Activated CD4-positive, alpha-beta T cell treated with anti-CD3 and anti-CD28 coated beads for 48 hours (primary cell): ENCODE data around the gene FUOM.
A peak's percentile ranks its signal among the peaks of the same experiment; 100 is the strongest.

Source experiments
- DNase-seq: peaks from one replicate; pipeline ENCODE4 v3.0.0-alpha.2; 2020

The FUOM gene

DNA sequence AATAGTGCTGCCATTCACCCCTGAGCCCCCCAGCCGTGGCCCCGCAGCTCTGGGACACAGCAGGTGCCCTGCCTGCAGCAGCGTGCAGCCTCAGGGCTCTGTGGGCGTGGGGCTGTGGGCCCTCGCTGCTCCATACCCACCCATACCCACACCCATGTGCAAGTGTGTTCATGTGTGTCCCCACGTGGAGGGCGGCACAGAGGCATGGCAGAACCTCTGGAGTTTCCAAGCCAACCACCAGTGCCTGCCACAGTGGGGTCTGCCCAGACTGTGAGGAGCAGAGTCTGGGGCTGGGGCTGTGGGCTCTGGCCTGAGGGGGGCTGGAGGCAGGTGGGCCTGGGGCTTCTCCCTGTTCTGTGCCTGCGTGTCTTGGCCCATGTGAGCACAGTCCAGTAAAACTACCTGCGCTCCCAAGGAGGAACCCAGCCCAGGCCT is 8.2 kb downstream of the FUOM start:
- DNase-seq, result no peak

DNA sequence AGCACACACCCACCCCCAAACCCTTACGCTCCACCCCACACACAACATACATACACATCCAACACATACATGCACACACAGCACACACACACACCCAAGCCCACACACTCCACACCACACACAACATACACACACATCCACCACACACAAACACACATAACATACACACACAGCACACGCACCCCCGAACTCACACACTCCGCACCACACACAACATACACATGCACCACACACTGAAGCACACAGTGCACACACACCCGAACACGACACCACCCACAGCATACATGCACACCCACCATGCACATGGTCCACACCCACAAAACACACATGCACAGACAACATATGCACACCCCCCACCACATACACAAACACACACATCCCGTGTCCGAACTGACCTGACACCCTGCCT is 8.7 kb downstream of the FUOM start:
- DNase-seq, result no peak

DNA sequence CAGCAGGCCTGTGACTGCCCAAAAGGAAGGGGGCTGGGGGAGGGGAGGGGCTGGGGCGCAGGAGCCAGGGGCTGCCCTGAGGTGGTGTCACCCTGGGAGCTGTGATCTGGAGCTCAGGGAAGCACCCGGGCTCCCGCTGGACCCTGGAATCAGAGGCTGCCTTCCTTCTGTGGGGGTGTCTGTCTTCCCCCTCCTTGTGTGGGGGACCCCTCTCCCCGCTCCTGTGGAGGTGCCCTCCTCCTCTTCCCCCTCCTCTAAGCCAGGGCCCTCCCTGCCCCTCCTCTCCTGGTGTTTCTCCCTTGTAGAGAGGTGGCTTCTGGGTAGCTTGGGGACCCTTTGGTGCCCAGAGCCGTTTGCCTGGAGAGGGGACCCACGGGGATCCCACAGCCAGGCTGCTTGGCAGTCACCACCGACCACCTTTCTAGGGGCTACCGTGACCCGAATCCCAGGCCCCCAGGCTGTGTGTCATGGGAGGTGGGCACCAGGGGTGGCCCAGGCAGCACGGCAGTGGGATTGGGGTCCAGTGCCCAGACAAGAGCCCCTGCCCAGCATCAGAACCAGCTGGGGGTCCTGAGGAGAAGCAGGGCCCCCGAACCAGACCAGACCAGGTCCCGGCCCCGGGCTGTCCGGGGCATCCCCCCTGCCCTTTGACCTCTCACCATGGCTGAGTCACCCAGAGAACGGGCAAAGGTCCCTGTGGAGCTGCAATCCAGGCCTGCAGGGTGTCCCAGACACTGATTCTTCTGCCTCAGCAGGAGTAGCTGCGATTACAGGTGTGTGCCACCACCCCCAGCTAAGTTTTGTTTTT is 9.9 kb downstream of the FUOM start:
- DNase-seq, result no peak

DNA sequence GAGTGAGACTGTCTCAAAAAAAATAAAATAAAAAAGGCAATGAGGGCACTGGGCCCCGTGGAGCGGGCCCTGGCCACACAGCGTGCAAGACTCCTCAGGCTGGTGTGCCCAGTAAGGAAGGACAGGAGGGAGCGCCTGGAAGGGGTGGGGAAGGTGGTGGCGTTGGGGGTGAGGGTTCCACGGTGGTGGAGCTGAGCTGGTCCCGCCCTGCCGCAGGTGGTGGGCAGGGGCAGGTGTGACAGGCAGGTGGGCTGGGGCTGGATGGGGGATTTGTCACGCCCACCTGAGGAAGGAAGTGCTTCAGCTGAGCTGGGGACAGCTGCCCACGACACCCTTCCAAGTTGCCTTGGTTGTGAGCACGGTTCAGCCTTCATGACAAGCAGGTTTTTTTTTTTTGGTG is 11.4 kb downstream of the FUOM start:
- no peak for DNase-seq

DNA sequence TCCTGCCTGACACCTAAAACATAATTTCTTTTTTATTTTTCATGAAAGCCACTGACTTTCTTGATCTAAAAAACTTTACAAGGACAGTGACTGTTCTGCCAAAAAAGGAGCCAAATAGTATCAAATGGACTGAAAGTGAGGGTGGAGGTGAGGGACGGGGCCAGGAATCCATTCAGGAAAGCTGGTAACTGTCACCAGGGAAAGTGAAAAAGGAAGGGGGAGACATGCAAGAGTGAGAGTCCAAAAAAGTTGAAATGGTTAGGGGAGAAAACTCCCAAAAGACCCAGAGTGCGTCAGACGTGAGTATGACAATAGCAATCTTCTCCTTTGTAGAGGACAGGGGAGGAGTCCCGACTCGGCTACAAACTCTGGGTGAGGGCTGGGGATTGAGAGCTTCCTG is 13.6 kb downstream of the FUOM start:
- no peak for DNase-seq

DNA sequence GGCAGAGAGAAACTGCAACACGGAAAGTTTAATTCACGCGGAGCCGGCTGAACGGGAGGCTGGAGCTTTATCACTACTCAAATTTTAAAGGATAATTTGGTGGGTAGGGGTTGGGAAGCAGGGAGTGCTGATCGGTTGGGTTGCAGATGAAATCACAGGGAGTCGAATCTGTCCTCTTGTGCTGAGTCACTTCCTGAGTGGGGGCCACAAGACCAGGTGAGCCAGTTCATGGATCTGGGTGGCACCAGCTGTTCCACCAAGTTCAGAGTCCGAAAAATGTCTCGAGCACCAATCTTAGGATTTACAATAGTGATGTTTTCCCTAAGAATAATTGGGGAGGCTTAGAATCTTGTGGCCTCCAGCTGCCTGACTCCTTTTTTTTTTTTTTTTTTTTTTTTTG is 14.3 kb downstream of the FUOM start:
- DNase-seq, result no peak

DNA sequence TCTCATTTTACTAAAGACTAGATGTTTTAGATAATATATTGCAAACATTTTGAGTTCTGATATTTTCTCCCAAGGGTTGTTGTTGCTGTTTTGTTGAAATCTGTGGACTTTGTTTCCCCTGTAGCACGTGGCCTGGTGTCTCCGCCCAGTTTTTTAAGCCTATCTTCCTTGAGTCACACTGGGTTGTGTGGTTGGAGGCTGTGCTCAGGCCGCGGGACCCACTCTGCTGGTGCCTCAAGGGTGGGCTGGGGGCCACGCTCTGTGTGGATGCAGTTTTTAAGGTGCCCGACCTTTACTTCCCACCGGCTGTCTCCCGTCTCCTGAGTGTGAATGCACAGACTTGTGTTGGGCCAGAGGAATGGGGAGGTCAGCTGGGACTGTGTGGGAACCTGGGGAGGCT is 14.9 kb downstream of the FUOM start:
- DNase-seq, result no peak

DNA sequence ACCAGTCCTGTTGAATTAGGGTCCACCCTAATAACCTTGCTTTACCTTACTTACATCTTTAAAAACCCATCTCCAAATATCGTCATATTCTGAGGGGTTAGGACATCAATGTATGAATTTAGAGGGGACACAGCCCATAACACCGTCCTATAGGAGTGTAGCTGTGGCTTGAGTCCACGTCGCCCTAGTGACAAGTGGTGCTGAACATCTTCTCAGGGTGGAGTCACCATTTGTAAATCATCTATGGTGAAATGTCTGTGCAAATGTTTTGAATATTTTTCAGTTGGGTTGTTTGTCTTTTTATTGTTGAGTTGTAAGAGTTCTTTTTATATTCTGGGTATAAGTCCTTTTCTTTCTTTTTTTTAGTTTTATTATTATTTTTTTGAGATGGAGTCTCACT is 15.8 kb downstream of the FUOM start:
- no peak for DNase-seq

DNA sequence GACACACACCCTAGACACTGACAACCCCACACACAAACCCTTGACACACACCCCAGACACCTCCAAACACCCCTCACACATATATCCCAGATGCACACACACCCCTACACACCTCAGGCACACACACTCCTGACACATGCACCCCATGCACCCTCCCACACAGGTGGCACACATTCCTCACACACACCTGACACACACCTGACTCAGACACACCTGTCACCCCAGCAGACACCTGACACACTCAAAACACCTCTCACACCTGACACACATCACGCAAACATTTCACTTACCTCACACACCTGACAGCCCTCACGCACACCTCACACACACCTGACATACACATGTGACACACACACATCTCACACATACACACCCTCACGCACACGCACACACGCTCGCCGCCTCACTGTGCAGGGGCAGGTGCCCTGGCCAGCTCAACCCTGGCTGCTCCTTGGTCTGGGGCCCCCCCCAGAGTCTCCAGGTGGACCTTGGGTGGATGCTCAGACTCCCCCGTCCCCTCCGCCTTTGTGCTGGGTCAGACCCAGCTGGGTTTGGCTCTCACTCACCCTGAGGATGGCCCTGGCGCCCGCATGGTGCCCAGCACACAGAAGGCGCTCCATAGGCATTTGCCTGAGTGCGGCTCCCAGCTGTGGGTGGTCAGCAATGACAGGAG is 18.0 kb downstream of the FUOM start:
- DNase-seq, result no peak

DNA sequence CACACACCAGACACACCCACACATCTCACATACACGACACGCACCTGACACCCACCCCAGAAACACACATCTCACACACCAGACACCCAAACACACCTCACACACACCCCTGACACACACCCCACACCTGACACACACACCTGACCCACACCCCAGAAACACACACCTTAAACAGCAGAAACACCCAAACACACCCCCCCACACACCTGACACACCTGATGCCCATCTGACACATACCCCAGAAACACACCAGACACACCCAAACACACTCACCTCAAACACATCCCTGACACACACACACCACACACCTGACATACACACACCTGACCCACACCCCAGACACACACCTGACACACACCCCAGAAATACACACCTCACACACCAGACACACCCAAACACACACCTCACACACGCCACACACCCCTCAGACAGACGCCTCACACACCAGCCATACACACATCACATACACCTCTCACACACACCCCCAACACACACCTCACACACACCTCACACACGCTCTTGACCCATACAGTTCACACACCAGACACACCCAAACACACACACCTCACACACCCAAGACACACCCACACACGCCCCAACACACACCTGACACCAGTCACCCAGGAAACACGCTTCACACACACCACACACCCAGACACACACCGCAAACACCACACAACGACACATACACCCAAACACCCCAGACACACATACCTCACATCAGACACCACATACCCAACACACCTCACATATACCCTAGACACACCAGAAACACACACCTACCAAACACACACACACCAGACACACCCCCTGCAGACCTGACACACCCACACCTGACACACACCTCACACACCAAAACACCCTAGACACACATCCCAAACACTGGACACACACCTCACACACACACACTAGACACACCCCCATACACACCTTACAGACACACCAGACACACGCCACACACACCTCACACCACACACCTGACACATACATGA is 19.4 kb downstream of the FUOM start:
- DNase-seq, result no peak

DNA sequence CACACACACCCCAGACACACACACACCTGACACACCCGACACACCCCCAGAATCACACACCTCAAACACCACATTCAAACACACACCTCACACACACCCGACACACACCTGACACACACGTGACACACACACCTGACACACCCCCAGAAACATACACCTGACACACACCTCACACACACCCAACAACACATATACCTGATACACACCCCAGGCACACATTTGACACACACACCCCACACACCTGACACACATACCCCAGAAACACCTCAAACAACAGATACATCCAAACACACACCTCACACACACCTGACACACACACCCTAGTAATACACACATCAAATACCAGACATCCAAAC is 20.5 kb downstream of the FUOM start:
- DNase-seq, result no peak

DNA sequence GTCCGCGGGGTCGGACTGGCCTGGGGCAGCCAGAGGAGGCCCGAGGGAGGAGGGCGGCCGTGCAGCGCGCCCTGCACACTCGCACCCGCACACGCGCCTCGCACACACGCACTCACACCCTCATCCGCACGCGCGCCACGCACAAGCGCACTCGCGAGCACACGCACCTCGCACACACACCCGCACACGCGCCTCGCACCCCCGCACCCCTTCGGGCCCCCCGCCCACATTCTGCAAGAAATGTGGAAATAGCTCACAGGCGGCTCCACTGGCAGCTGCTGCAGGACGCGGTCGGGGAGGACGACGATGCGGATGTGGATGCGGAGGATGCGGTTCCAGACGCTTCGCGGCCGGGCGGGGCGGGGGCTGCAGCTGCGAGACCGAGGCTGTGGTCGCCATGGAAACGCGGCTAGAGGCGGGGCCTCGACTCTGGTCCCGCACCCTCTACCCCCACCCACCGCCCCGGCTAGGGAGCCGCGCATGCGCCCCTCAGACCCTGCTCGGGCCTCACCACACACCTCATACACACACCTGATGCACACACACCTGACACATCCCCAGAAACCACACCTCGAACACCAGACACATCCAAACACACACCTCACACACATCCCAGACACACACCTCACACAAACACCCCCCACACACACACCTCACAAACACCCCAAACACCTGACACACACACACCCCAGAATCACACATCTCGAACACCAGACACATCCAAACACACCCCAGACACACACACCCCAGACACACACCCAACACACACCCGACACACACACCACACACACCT is 21.0 kb downstream of the FUOM start, which contains the start of gene CALY:
Gene CALY, minus strand, starts transcription at position 320 of the 793 bp plus-strand sequence. CDS start 7,907 bp downstream, outside the sequence.
- DNase-seq, result peak; percentile 76

DNA sequence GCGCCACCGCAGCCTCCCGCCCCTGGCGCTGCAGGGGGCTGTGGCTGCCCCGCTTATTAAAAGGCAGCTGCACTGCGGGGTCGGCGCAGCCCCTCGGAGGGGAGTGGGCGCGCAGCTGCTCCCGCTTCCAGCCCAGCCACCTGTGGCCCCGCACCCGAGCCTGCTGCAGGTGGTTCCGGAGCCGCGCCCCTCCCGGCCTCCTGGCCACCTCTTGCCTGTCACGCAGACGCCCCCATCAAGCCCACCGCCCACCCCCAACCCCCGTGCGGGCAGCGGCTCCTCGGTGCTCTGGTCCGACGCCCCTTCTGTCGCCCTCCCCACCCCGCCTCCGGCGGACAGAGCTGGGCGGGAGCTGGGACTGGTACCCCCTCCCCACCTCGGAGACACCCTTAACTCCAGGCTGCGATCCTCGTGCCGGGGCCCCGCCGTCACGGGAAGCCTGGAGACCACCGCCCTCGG is 21.7 kb downstream of the FUOM start:
- no peak for DNase-seq

DNA sequence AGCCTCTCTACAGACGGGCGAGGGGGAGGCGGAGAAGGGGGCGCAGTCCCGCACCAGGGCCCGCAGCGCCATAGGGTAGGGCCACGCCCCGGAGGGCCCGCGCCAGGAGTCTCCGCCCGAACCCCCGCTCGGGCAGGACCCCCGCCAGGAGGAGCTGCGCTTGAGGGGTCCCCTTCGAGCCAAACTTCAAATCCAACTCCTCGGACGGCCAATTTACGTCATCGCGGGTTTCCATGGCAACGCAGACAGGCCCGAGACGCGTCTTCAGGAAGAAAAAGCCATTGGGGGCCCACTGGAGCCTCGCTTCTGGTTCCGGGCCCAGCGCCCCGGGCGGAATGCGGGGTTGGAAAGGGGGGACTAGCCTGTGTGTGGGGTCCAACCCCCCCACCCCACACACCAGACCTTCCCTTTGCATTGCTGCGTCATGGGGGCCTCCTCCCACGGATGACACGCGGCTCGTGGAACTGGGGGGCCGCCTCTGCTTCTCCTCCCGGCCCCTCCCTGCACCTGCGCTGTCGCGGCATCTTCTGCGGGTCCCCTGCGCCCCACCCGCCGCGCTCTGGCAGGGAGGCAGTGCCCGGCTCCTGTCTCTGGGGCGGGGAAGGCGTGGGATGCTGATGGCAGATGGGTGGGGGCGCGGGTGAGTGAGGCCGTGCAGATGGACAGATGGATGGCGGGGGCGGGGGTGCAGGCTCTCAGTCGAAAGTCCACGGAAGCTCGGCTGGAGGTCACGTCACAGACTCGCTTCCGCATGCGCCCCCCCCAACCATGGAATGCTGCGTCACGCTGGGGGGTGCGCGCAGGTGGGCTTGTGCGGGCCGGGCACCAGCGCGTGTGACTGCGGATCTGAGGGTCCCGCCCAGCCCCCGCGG is 22.3 kb downstream of the FUOM start:
- DNase-seq, result peak; percentile 83

DNA sequence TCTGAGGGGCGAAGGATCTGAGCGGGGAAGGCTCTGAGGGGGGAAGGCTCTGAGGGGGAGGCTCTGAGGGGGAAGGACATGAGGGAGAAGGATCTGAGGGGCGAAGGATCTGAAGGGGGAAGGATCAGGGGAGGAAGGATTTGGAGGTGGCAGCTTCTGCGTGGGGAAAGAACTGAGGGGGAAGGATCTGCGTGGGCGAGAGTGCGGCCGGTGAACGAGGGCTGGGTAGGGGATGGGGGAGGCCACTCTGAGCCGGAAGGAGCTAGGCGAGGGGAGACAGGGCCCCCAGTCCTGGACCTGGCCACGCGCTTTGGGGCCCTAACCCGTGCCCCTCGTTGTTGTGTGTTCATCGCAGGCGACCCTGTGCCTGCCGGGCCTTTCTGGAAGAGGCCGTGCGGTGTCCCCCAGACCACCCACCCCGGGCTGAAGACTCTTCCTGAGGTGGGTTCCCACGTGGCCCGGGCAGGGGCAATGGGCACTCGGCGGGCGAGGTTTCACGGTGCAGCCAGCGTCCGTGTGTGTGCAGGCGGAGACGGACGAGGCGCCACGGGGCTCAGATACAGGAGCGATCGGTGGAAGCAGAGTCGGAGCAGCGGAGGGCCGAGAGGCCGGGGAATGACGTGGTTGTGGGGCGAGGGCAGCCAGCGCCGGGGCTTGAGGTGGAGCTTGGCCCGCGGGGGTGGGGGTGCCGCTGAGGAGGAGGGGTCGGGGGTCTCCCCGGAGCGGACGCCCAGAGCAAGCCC is 23.1 kb downstream of the FUOM start:
- DNase-seq, result peak; percentile 50

DNA sequence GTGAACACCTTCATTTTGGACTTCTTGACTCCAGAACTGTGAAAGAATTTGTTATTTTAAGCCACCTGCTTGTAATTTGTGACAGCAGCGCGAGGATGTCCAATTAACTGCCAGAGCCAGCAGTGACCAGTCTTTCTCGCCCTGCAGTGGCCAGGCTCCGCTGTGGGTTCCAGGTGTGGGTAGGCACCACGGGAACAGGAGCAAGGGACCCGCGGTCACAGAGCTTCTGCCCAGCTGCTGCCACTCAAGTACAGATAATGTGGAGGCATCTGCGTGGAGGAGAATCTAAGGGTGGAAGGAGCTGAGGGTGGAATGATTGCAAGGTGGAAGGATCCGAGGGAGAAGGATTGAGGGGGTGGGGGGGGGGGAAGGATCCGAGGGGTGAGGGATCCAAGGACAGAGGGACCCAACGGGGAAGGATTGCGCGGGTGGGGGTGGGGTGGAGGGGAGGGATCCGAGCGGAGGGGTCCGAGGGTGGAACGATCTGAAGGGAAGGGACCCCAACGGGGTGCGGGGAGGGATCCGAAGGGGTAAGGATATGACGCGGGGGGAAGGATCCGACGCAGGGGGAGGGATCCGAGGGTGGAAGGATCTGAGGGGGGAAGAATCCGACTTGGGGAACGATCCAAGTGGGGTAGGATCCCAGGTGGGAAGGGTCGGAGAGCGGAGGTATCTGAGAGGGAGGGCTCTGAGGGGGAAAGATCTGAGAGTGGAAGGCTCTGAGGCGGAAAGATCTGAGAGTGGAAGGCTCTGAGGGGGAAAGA is 24.7 kb downstream of the FUOM start:
- DNase-seq, result no peak

DNA sequence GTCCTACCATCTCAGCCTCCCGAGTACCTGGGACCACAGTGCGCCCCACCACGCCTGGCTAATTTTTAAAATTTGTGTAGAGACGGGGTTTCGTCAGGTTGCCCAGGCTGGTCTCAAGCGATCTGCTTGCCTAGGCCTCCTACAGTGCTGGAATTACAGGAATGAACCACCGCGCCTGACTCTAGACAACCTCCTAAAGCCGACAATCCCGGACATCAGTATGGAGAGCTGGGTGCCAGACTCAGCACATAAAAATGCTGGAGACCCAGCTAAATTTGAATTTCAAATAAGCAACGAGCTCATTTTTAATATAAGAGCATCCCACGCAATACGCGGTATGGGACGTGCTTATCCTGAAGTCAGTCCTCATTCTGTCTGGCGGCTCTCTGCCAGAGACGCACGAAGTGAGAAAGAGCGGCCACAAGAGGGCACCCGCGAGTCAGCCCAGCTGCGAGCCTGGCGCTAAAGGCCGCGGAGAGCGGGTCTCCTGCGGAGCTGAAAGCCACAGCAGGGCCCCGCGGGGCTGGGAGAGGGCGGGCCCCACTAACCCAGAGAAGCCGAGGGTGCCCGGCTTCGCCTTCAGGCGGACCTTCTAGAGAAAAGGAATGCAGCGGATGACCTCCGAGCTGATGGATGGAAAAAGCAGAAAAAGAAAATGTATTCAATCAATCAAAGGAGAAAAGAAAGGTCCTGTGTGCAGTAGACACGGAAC is 28.2 kb downstream of the FUOM start:
- peak; percentile 93 for DNase-seq

DNA sequence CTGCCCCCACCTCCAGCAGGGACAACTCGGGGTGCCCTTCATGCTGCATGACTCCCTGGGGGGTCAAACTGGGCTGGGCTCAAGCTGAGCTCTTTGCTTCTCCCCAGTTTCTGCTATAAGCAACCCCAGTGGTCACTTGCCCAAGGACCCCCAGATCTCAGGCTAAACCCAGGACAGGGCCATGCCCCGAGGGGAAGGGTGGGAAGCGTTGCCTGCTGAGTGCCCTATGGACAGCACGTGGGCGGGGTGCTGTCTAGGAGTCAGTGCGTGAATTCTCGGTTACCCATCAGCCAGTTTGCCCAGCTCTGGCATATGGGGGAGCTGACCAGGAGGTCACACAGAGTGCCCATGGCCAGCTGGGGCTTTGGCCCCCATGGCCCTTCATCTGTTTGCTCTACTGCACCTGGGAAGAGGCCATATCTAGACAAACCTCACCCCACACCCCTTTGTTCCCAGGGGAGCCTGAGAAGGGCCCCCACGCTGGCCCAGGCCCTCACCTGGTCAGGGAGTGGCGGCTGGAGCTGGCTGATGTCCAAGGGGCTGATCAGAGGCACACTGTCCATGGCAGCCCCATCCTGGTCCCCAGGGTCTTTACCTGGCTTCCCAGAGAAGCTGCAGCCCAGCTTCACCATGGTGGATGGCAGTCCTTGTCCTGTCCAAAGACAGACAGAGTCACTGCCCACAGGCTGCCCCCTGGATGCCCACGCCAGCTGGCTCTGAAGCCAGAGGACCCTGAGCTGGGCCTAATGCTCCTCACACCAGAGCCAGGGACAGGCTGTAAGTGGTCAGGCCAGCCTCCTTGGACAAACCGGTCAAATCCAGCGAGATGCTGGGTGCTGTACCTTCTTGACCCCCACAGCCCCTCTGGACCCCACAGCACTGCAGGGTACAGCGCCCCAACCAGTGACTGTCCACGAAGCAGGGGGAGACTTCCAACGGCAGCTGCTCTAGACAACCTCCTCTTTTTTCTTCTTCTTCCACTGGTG is 29.2 kb downstream of the FUOM start:
- no peak for DNase-seq
